Measurements from ENCODE around the gene MMP15. TPM values are rescaled to one million over a fixed set of nuclear protein-coding genes. Genes with fewer than 3 reads are reported as not detected.

MMP15 gene
- total RNA-seq, 1 donor from 2014 or later = 69.9 TPM

GRCh38 chr16:57998486-57998885, 27.1 kb upstream of the MMP15 start:
- H3K36me3 Mint-ChIP-seq (ENCODE audit: unreplicated experiment) = no peaks in the 10 kb centered on the region
- peak; percentile 22 for DNase-seq
- H3K4me3 Mint-ChIP-seq (ENCODE audit: unreplicated experiment) = no peak overlapping the region
- H3K9me3 Mint-ChIP-seq (ENCODE audit: unreplicated experiment) = peaks cover 15% of the 10 kb centered on the region
- H3K27me3 Mint-ChIP-seq (ENCODE audit: unreplicated experiment) = peaks cover 8% of the 10 kb centered on the region
- no peak overlapping the region for H3K27ac Mint-ChIP-seq (ENCODE audit: unreplicated experiment)
- TF ChIP-seq, protein P1, sequence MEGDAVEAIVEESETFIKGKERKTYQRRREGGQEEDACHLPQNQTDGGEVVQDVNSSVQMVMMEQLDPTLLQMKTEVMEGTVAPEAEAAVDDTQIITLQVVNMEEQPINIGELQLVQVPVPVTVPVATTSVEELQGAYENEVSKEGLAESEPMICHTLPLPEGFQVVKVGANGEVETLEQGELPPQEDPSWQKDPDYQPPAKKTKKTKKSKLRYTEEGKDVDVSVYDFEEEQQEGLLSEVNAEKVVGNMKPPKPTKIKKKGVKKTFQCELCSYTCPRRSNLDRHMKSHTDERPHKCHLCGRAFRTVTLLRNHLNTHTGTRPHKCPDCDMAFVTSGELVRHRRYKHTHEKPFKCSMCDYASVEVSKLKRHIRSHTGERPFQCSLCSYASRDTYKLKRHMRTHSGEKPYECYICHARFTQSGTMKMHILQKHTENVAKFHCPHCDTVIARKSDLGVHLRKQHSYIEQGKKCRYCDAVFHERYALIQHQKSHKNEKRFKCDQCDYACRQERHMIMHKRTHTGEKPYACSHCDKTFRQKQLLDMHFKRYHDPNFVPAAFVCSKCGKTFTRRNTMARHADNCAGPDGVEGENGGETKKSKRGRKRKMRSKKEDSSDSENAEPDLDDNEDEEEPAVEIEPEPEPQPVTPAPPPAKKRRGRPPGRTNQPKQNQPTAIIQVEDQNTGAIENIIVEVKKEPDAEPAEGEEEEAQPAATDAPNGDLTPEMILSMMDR (IDR thresholded peaks at IDR 0.05; ENCODE audit: partially characterized antibody, unreplicated experiment) = no peak
- H3K4me1 Mint-ChIP-seq (ENCODE audit: low read depth, unreplicated experiment) = peaks cover 13% of the 10 kb centered on the region

- Mint-ChIP-seq H3K4me3 (ENCODE audit: unreplicated experiment) (peak overlapping the region; percentile 85), H3K4me1 (ENCODE audit: low read depth, unreplicated experiment) (peaks cover 16% of the 10 kb centered on the region), H3K36me3 (ENCODE audit: unreplicated experiment) (no peaks in the 10 kb centered on the region), H3K9me3 (ENCODE audit: unreplicated experiment) (peaks cover 15% of the 10 kb centered on the region), H3K27me3 (ENCODE audit: unreplicated experiment) (peaks cover 8% of the 10 kb centered on the region), H3K27ac (ENCODE audit: unreplicated experiment) (peak overlapping the region; percentile 73)
- TF ChIP-seq, protein P1 (IDR thresholded peaks at IDR 0.05; ENCODE audit: partially characterized antibody, unreplicated experiment) = no peak
- DNase-seq = peak; percentile 2
Observed at GRCh38 chr16:57998992-57999365, 26.6 kb upstream of the MMP15 start.

DNA sequence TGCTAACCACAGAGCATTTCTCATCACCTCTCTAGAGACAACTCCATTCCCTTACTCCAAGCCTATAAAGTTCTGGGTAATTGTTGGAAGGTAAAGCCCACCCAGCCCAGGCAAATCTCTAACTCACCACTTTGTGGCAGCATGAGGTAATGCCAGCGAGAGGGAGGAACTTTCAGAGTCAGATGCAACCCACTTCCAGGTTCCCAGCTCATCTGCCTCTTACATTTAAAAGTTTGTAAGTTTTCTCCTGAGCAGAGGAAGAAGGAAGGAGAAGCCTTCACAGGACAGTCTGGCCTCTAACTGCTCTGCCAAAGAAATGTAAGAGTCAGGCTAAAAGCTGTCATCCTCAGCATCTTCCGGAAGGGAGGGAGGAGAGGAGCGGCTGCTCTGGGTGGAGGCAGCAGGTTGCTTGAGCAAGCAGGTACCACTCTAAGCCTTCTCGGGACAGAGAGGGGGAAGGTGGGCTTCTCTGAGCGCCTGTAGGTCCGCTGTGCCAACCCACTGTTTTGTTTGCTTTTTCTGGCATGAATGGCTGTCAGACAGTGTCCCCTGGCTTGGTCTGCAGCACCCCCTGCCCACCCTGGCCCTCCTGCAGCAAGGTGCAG, 26.1 kb upstream of the MMP15 start:
- H3K27ac Mint-ChIP-seq (ENCODE audit: unreplicated experiment) = peak overlapping the region; percentile 73
- no peaks in the 10 kb centered on the region for H3K36me3 Mint-ChIP-seq (ENCODE audit: unreplicated experiment)
- H3K27me3 Mint-ChIP-seq (ENCODE audit: unreplicated experiment) = peaks cover 8% of the 10 kb centered on the region
- TF ChIP-seq, protein P1 (IDR thresholded peaks at IDR 0.05; ENCODE audit: partially characterized antibody, unreplicated experiment) = no peak
- H3K4me1 Mint-ChIP-seq (ENCODE audit: low read depth, unreplicated experiment) = peaks cover 17% of the 10 kb centered on the region
- peak; percentile 7 for DNase-seq
- H3K9me3 Mint-ChIP-seq (ENCODE audit: unreplicated experiment) = peaks cover 15% of the 10 kb centered on the region
- peak overlapping the region; percentile 85 for H3K4me3 Mint-ChIP-seq (ENCODE audit: unreplicated experiment)

DNA sequence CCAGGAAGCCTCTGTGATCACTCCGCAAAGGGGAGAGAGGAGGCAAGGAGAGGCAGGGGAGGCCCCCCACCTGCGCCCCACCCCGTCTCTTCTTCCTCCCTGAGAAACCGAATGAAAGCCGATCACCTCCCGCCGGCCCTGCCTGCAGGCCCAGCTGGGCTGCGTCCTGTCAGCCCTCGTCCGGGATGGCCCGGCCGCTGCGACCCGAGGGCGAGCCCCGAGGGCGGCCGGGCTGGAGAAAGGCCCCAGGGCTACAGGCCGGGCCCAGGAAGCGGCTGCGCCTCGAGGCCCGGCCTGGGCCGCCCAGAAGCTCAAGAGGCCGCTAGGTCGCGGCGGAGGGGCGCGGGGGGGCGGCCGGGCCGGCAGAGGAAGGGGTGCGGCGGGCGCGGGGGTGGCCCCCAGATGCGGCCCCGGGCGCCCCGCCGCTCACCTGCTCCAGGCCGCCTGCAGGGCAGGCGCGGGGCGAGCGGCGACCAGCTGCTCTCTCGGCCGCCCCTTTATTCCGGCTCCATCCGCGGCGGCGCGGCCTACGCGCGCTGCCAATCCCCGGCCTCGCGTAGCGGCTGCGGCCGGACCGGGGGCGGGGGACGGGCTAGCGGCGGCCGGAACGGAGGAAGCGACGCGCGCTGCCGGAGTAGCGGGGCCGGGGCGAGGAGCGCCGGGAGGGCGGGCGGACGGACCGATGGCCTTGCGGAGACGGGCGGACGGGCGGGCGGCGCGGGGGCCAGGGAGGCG, 25.4 kb upstream of the MMP15 start, which contains the start of gene ZNF319:
TSS of gene ZNF319 (minus strand) at position 702 of the 735 bp plus-strand sequence. CDS start 2,407 bp downstream, outside the sequence.
- Mint-ChIP-seq H3K4me3 (ENCODE audit: unreplicated experiment) (peak within 1 kb of the TSS; percentile 92), H3K27me3 (ENCODE audit: unreplicated experiment) (peaks cover 8% of the 10 kb centered on the region), H3K36me3 (ENCODE audit: unreplicated experiment) (no peaks in the 10 kb centered on the region), H3K27ac (ENCODE audit: unreplicated experiment) (peak within 1 kb of the TSS; percentile 89), H3K4me1 (ENCODE audit: low read depth, unreplicated experiment) (peaks cover 17% of the 10 kb centered on the region), H3K9me3 (ENCODE audit: unreplicated experiment) (peaks cover 11% of the 10 kb centered on the region)
- TF ChIP-seq, protein P1 (IDR thresholded peaks at IDR 0.05; ENCODE audit: partially characterized antibody, unreplicated experiment) = no peak
- peak; percentile 45 for DNase-seq

Measured in glutamatergic neuron (in vitro differentiated cells).